ENCODE data around the gene PBX3.

PBX3 gene

GRCh38 chr9:125985142-125985997 is 238.2 kb downstream of the PBX3 start:
- DNase-seq, result no peak

- DNase-seq, result no peak
These were observed 239.0 kb downstream of the PBX3 start for GRCh38 chr9:125985998-125986655.

DNA sequence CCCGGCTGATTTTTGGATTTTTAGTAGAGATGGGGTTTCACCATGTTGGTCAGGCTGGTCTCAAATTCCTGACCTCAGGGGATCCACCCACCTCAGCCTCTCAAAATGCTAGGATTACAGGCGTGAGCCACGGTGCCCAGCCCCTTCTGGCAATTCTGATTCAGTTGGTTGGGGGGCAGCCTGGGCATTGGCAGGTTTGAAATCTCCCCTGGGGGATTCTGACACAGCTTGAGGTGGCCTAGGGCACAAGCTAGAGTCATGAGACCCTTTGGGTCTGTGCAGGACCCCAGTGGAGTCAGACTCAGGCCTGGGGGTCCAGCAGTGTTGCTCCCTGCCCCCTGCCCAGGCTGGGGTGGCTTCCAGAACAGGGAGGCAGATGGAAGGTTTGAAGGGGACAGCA is 239.8 kb downstream of the PBX3 start:
- no peak for DNase-seq

DNA sequence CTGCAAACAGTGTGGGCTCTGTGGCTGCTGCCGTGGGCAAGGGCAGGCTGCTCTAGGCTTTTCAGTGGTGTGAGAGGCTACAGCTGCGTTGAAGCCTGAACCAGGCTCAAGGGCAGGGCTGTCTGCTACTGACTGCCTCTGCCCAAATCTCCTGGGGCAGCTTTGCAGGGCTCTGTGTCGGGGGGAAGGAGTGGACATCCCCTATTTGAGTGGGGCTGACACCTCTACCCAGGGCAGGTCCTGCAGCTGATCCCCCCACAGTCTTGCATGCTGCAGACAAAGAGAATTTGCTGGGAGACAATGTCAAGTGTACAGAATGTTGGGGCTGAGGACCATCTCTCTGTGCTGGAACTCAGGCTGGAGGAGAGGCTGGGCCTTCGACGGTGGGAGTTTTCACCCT is 240.2 kb downstream of the PBX3 start:
- DNase-seq, result no peak

DNA sequence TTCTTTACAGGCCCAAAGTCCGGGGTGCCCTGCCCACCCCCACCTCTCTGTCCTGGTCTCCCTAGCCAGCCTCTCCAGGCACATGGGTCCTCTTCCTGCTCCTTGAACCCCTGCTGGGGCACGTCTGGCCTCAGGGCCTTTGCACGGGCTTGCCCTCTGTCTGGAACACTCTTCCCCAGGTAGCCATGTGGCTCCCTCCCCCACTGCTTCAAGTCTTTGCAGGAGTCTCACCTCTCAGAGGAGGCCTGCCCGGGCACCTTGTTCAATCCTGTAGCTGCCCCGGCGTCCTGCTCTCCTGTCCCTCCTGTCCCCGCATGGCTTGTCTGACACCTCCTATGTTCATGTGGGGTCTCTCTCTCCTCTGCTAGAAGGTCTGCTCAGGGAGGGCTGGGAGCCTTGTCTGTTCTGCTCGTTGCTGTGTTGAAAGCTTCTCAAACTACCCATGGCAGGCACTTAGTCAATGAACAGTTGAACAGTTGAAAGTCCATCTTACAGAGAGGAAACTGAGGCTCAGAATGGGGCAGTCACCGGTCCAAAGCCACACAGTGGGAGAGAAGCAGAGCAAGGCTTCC is 241.4 kb downstream of the PBX3 start:
- DNase-seq, result no peak

DNA sequence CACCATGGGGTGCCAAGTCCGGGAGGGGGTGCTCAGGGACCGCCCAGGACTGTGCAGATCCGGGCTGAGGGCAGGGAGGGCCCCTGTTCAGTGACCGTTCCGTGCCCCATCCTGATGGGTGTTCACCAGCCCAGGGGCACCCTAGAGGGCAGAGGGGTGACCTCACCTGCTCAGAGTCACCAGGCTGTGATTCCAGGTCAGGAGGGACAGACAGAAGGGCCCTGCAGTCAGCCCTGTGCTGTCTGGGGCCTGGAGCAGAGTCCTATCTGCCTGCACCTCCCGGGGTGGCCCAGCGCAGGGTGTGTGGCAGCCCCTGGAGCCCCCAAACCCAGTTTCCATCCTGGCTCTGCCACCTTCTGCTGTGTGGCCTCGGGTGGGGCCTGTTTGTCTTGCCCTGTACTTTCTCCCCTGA is 241.9 kb downstream of the PBX3 start:
- no peak for DNase-seq

- no peak for DNase-seq
These were observed 242.5 kb downstream of the PBX3 start for GRCh38 chr9:125989524-125990180.

- no peak for DNase-seq
These were observed 243.1 kb downstream of the PBX3 start for GRCh38 chr9:125990186-125990792.

GRCh38 chr9:125990793-125991220 is 243.6 kb downstream of the PBX3 start:
- no peak for DNase-seq

GRCh38 chr9:125991886-125992529 is 244.8 kb downstream of the PBX3 start:
- no peak for DNase-seq

- DNase-seq, result no peak
These were observed 245.4 kb downstream of the PBX3 start for GRCh38 chr9:125992557-125992956.

DNA sequence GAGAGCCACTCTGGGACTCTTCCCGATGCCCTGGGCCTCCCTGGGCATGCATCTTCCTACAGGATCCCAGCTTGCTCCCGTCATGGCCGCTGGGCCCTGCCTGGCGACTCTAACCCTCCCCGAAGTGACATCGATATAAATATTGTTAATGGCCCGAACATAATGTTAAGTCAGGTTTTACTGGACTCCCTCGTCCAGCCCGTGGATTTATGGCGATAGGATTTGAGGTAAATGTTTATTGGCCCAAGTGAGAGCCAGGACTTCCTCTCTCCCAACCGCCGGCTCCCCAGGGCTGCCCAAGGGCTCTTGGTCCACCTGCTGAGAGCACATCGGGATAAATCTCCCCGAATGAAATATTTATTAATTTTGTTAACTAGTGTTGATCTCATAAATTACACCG is 246.3 kb downstream of the PBX3 start:
- no peak for DNase-seq

GRCh38 chr9:125994066-125994943 is 247.1 kb downstream of the PBX3 start:
- no peak for DNase-seq

DNA sequence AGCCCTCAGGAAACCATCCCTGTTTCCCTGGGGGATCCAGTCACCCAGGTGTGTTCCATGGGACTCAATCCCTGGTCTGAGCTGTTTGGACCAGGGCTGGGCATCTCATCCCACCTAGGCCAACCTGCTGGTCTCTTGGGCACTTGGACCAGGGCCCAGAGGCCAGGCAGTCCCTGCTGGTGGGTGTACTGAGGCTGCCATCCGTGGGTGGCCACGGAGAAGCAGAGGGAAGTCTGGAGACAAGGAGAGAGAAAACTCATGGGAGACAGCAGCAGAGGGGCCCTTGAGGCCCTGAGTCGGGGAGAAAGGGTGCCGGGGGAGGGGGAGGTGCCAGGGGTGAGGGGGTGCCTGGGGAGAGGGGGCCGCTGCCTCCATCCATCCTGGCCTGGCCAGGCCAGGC is 247.8 kb downstream of the PBX3 start:
- no peak for DNase-seq

GRCh38 chr9:125995706-125996105 is 248.5 kb downstream of the PBX3 start:
- DNase-seq, result no peak

GRCh38 chr9:125996791-125997190 is 249.6 kb downstream of the PBX3 start:
- no peak for DNase-seq

GRCh38 chr9:125997196-125997823 is 250.1 kb downstream of the PBX3 start:
- no peak for DNase-seq

DNA sequence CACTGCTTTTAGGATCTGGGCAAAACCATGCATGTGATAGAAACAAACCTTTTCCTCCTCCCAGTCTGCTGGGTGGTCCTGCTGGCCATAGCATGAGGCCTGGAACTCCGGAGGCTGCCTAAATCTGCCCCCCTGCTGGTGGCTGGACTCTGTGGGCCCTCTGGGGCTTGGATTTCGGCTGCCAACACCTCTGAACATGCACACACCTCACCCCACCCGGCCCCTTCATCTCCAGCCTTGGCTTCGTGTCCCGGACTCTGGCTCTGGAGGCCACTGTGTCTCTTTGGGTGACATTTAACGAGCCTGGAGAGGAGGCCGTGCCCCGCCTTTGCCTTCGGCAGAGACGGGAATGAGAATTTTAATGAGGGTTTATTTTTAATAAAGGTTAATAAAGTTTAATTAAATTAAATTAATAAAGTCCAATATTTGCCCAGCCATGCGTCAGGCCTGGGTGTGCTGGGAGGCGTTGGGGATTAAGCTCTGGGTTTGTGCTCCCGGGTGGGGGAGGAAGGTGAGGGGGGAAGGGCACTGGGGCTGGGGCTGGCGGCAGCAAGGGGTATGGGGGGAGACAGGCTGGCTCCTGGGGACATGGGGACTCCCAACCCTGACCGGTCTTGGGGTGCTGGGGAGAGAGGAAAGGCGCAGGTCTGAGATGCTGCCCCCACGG is 251.8 kb downstream of the PBX3 start:
- DNase-seq, result no peak

DNA sequence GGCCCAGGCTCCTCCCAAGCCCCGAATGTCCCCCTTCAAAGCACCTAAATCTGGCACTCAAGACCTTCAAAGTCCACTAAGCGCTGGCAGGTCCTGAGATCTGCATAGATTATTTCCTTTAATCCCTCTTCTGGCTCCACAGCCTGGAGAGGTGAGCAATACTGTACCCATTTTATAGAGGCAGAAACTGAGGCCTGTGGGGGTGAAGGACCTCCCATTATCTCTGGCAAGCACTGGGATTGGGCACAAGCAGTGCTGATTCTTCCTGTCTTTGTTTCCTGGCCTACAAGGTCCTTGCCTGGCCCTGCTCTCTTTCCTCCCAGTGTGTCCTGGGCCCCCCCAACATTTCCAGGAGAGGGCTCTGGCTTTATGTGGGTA is 252.3 kb downstream of the PBX3 start:
- DNase-seq, result no peak

GRCh38 chr9:126000256-126000655 is 253.1 kb downstream of the PBX3 start:
- DNase-seq, result no peak

Data from activated CD4-positive, alpha-beta T cell treated with anti-CD3 and anti-CD28 coated beads, Interleukin-2, amount 50 U/mL, for 48 hours (primary cell).